Parathyroid adenoma (tissue), 2 donors: ENCODE measurements around the gene PPP5C.
"Not testable (repeated sequence)": the region's sequence is repeated elsewhere in the genome, so short reads cannot be mapped to it uniquely, and the experiment has no call there.

Experiments
- H2AFZ ChIP-seq: fragments of 300-600 bp; sonication (generic); one replicate; pipeline ENCODE4 v1.7.0; 2017; ENCODE audit warnings: antibody characterized with exemption, mild to moderate bottlenecking
- H3K27ac ChIP-seq: fragments of 300-600 bp; sonication (generic); one replicate; pipeline ENCODE4 v1.7.0; 2017
- H3K27me3 ChIP-seq: fragments of 300-600 bp; sonication (generic); one replicate; pipeline ENCODE4 v1.7.0; 2017; ENCODE audit warnings: low read length; ENCODE audit not compliant: control insufficient read depth, insufficient read depth
- H3K36me3 ChIP-seq: fragments of 300-600 bp; sonication (generic); one replicate; pipeline ENCODE4 v1.7.0; 2017; ENCODE audit warnings: low read length; ENCODE audit not compliant: control insufficient read depth, insufficient read depth
- H3K4me1 ChIP-seq: fragments of 300-600 bp; sonication (generic); one replicate; pipeline ENCODE4 v1.7.0; 2017; ENCODE audit warnings: control low read depth
- H3K4me2 ChIP-seq: fragments of 300-600 bp; sonication (generic); one replicate; pipeline ENCODE4 v1.7.0; 2017; ENCODE audit warnings: low read length
- H3K4me3 ChIP-seq: fragments of 300-600 bp; sonication (generic); one replicate; pipeline ENCODE4 v1.7.0; 2017; ENCODE audit warnings: low read depth, low read length
- H3K79me2 ChIP-seq: fragments of 300-600 bp; sonication (generic); one replicate; pipeline ENCODE4 v1.7.0; 2017; ENCODE audit warnings: control low read depth
- H3K9ac ChIP-seq: fragments of 300-600 bp; sonication (generic); one replicate; pipeline ENCODE4 v1.7.0; 2017; ENCODE audit warnings: mild to moderate bottlenecking
- H3K9me3 ChIP-seq: fragments of 300-600 bp; sonication (generic); one replicate; pipeline ENCODE4 v1.7.0; 2017; ENCODE audit warnings: low read length; ENCODE audit not compliant: control insufficient read depth
- CTCF ChIP-seq: fragments of 300-600 bp; sonication (generic); IDR thresholded peaks from one replicate; pipeline ENCODE4 v1.7.0; 2017; ENCODE audit warnings: antibody characterized with exemption, mild to moderate bottlenecking
- donor health status: primary hyperparathyroidism.

The PPP5C gene

GRCh38 chr19:46435009-46435408 is 88.1 kb downstream of the PPP5C start:
- Histone ChIP-seq H3K79me2 (no peaks in the 10 kb centered on the region), H3K27me3 (no peaks in the 10 kb centered on the region), H3K27ac (no peak overlapping the region), H3K36me3 (no peaks in the 10 kb centered on the region), H3K4me1 (no peaks in the 10 kb centered on the region), H3K4me3 (no peak overlapping the region), H3K4me2 (no peak overlapping the region), H3K9ac (no peak overlapping the region), H2AFZ (no peak overlapping the region), H3K9me3 (no peaks in the 10 kb centered on the region)
- no peak for TF ChIP-seq CTCF

GRCh38 chr19:46435689-46436088 is 88.8 kb downstream of the PPP5C start:
- H3K4me2 ChIP-seq, H3K4me1 ChIP-seq: not testable (repeated sequence)

More at GRCh38 chr19:46435689-46436088, 88.8 kb downstream of the PPP5C start:
- not testable (repeated sequence) for H3K79me2 ChIP-seq, H2AFZ ChIP-seq, H3K27ac ChIP-seq, H3K27me3 ChIP-seq, H3K9me3 ChIP-seq, H3K4me3 ChIP-seq, H3K9ac ChIP-seq, H3K36me3 ChIP-seq
